ENCODE results near the gene SEPTIN5. TPM values are rescaled to one million over a fixed set of nuclear protein-coding genes. Genes with fewer than 3 reads are reported as not detected.

SEPTIN5 gene
- total RNA-seq, 4 donors from 2014 or later, result 21.9 to 51.1 (median 26.4) TPM

GRCh38 chr22:19730655-19731360 is 16.5 kb downstream of the SEPTIN5 start:
- WGBS, 2 donors (ENCODE audit: low coverage in 1 of 2), result 20% methylated on average over 1 of the region's 48 CpGs; no CpG with 5 or more reads in 1 of the 2 donors
- TF ChIP-seq POLR2A (IDR thresholded peaks at IDR 0.05) (no peak), CTCF (IDR thresholded peaks at IDR 0.05) (peak in 3 of 4 experiments; percentile 96)
- no peaks in the 10 kb centered on the region for H3K36me3 ChIP-seq
- H3K9me3 ChIP-seq, result no peaks in the 10 kb centered on the region
- H3K4me1 ChIP-seq, result peaks cover 0 to 11% (median 0%) of the 10 kb centered on the region in 3 donors
- H3K27ac ChIP-seq, result no peak overlapping the region
- H3K4me3 ChIP-seq, result peak overlapping the region in 1 of 2 donors; percentile 47
- peaks cover 16% of the 10 kb centered on the region for H3K27me3 ChIP-seq
- peak; percentile 84 for ATAC-seq

GRCh38 chr22:19731361-19732135 is 17.2 kb downstream of the SEPTIN5 start:
- H3K4me1 ChIP-seq, result peaks cover 0 to 11% (median 0%) of the 10 kb centered on the region in 3 donors
- no peak overlapping the region for H3K27ac ChIP-seq
- ATAC-seq, result no peak
- TF ChIP-seq EP300 (IDR thresholded peaks at IDR 0.05) (no peak), POLR2AphosphoS5 (IDR thresholded peaks at IDR 0.05) (no peak), POLR2A (IDR thresholded peaks at IDR 0.05) (no peak), CTCF (IDR thresholded peaks at IDR 0.05) (no peak)
- no peaks in the 10 kb centered on the region for H3K9me3 ChIP-seq
- no peaks in the 10 kb centered on the region for H3K36me3 ChIP-seq
- no peak overlapping the region for H3K4me3 ChIP-seq
- peaks cover 23% of the 10 kb centered on the region for H3K27me3 ChIP-seq
- no CpG with 5 or more reads among the region's 21 CpGs for WGBS, 2 donors (ENCODE audit: low coverage in 1 of 2)

- Histone ChIP-seq H3K27me3 (peaks cover 33% of the 10 kb centered on the region), H3K4me1 (peaks cover 0 to 11% (median 0%) of the 10 kb centered on the region in 3 donors), H3K4me3 (no peak overlapping the region), H3K36me3 (no peaks in the 10 kb centered on the region), H3K9me3 (no peaks in the 10 kb centered on the region), H3K27ac (no peak overlapping the region)
- 60% methylated on average over 1 of the region's 10 CpGs; no CpG with 5 or more reads in 1 of the 2 donors for whole genome bisulfite sequencing, 2 donors (ENCODE audit: low coverage in 1 of 2)
- TF ChIP-seq CTCF (IDR thresholded peaks at IDR 0.05), result no peak
- TF ChIP-seq EP300 (IDR thresholded peaks at IDR 0.05), result no peak
- TF ChIP-seq POLR2A (IDR thresholded peaks at IDR 0.05), result no peak
- TF ChIP-seq POLR2AphosphoS5 (IDR thresholded peaks at IDR 0.05), result no peak
- ATAC-seq, result no peak
These were observed 18.3 kb downstream of the SEPTIN5 start for GRCh38 chr22:19732403-19733113.

GRCh38 chr22:19733755-19734154 is 19.5 kb downstream of the SEPTIN5 start:
- Histone ChIP-seq H3K27me3 (peaks cover 45% of the 10 kb centered on the region), H3K4me1 (peaks cover 0 to 11% (median 0%) of the 10 kb centered on the region in 3 donors), H3K4me3 (no peak overlapping the region), H3K9me3 (no peaks in the 10 kb centered on the region), H3K27ac (no peak overlapping the region), H3K36me3 (no peaks in the 10 kb centered on the region)
- TF ChIP-seq CTCF (IDR thresholded peaks at IDR 0.05) (no peak), POLR2AphosphoS5 (IDR thresholded peaks at IDR 0.05) (no peak), EP300 (IDR thresholded peaks at IDR 0.05) (no peak), POLR2A (IDR thresholded peaks at IDR 0.05) (no peak)
- WGBS, 2 donors (ENCODE audit: low coverage in 1 of 2), result 20% methylated on average over 1 of the region's 5 CpGs; no CpG with 5 or more reads in 1 of the 2 donors
- ATAC-seq, result no peak

All from gastroesophageal sphincter (tissue), 4 donors.